ENCODE measurements around the gene FOS.
"Not testable (repeated sequence)": the region's sequence is repeated elsewhere in the genome, so short reads cannot be mapped to it uniquely, and the experiment has no call there.

Gene FOS

DNA sequence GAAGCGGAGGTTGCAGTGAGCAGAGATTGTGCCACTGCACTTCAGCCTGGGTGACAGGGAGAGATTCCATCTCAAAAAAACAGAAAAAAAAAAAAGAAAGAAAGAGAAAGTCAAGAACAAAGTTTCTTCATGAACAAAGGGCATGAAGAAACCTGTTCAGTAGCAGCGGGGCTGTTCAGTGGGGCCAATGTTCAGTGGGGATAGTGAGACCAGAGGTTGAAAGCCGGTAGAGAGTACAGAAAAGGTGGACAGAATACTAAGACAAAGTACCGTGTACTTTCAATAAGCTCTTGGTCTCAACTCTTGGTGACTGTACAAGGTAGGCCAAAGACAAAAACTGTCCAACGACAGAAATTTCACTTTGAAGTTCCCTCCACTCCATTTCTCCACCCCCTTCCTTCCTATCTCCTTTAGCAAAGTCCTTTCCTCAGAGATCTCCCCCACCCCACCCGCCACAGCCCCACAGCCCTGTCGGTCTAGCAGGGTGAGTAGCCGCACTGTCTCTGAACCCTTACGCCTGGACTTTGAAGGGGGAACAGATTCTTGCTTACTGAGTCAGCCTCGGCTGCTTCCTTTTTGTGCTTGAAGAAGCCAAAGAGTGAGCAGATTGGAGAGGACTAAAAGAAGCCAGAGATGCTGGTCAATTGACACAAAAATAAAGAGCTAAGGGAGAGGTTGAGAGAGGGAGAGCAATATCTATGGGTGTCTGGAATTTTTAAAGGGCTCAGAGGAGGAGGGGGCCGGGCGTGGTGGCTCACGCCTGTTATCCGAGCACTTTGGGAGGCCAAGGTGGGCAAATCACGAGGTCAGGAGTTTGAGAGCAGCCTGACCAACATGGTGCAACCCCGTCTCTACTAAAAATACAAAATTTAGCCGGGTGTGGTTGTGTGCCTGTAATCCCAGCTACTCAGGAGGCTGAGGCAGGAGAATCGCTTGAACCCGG lies 44.2 kb upstream of the FOS start:
- H3K4me3 ChIP-seq (ENCODE audit: control insufficient read depth, low read depth, low read length), result no peak overlapping the region
- TF ChIP-seq, protein P1, sequence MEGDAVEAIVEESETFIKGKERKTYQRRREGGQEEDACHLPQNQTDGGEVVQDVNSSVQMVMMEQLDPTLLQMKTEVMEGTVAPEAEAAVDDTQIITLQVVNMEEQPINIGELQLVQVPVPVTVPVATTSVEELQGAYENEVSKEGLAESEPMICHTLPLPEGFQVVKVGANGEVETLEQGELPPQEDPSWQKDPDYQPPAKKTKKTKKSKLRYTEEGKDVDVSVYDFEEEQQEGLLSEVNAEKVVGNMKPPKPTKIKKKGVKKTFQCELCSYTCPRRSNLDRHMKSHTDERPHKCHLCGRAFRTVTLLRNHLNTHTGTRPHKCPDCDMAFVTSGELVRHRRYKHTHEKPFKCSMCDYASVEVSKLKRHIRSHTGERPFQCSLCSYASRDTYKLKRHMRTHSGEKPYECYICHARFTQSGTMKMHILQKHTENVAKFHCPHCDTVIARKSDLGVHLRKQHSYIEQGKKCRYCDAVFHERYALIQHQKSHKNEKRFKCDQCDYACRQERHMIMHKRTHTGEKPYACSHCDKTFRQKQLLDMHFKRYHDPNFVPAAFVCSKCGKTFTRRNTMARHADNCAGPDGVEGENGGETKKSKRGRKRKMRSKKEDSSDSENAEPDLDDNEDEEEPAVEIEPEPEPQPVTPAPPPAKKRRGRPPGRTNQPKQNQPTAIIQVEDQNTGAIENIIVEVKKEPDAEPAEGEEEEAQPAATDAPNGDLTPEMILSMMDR (conservative IDR thresholded peaks at IDR 0.05; ENCODE audit: control insufficient read depth, insufficient read depth, low read depth, low read length), result no peak
- peak; percentile 59 for DNase-seq (ENCODE audit: low read depth)

DNA sequence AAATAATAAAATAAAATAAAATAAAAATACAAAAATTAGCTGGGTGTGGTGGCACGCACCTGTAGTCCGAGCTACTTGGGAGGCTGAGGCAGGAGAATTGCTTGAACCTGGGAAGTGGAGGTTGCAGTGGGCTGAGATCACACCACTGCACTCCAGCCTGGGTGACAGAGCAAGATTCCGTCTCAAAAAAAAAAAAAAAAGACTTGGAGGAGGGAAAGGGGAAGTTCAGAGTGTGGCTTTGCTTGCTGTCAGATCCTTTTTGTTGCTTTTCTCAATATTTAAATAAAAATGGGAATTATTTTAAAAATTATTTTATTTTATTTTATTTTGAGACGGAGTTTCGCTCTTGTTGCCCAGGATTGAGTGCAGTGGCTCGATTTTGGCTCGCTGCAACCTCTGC lies 43.4 kb upstream of the FOS start:
- DNase-seq (ENCODE audit: low read depth); H3K4me3 ChIP-seq (ENCODE audit: control insufficient read depth, low read depth, low read length): not testable (repeated sequence)

DNA sequence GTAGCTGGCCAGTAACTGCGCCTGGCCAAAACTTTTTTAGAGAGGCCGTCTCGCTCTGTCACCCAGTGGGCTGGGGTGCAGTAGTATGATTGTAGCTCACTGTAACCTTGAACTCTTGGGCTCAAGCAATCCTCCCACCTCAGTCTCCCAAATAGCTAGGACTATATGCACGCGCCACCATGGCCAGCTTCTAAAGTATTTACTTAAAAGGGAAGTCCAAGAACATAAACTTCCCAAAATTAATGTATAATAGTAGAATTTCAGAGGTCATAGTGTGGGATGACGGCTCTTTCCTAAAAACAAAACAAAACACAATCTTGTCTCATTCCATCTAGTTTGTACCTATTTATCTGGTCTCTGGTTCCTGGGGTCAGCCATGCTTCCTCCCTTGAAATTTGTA lies 42.2 kb upstream of the FOS start:
- H3K4me3 ChIP-seq (ENCODE audit: control insufficient read depth, low read depth, low read length), result no peak overlapping the region
- TF ChIP-seq, protein P1 (conservative IDR thresholded peaks at IDR 0.05; ENCODE audit: control insufficient read depth, insufficient read depth, low read depth, low read length), result no peak
- no peak for DNase-seq (ENCODE audit: low read depth)

DNA sequence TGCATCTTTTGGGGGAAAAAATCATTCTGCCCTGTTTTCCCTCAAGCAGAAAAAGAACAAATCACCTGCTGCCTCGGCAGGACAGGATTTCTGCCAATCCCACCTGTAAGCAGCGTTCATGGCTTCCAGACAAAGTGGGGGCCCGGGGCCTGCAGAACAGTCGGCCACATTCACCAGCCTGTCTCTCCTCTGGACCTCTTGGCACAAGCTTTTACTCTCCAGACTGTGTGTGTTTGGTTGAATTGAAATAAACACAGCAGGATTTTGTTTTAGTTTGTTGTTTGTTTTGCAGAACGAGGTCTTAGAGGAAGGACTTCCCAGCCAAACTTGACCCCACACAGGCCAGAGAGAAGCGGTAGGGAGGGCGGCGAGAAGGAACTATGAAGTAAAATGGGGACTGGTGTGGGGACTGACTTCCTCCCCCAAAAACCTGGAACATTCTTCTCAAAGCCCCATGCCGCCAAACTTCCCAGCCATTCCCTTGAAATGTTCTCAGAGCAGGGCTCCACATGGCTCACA lies 41.7 kb upstream of the FOS start:
- TF ChIP-seq, protein P1 (conservative IDR thresholded peaks at IDR 0.05; ENCODE audit: control insufficient read depth, insufficient read depth, low read depth, low read length), result no peak
- no peak overlapping the region for H3K4me3 ChIP-seq (ENCODE audit: control insufficient read depth, low read depth, low read length)
- no peak for DNase-seq (ENCODE audit: low read depth)

DNA sequence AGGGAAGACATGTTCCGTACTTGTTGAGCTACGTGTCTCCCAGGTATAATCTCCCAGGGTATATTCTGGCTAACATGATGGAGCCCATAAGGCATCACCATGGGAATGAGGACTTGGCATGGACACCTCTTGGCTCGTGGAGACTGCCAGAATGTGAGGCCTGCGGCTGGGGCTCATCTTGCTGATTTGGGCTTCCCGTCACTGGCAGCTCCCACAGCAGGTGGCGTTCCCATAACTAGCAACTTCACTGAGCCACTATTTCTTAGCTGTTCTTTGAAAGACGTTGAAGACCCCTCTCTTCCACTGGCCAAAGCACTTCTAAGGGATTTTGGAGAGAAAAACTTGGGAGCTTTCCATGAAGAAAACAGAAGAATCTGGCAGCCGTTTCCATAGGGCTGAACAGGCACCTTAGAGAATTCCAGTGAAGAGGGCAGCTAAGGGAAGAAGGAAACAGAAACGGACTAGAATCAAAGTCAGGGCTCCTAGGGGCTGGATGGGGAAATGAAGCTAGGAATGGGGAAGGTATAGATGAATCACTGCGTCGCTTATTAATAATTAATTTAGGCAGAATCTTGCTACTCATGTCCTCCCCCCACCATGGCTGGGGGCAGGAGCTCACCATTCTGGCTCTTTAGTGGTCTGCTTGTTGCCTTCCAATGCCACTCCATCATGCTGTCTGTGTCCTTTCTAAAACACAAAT lies 39.7 kb upstream of the FOS start:
- no peak for DNase-seq (ENCODE audit: low read depth)
- H3K4me3 ChIP-seq (ENCODE audit: control insufficient read depth, low read depth, low read length), result no peak overlapping the region
- TF ChIP-seq, protein P1 (conservative IDR thresholded peaks at IDR 0.05; ENCODE audit: control insufficient read depth, insufficient read depth, low read depth, low read length), result no peak

DNA sequence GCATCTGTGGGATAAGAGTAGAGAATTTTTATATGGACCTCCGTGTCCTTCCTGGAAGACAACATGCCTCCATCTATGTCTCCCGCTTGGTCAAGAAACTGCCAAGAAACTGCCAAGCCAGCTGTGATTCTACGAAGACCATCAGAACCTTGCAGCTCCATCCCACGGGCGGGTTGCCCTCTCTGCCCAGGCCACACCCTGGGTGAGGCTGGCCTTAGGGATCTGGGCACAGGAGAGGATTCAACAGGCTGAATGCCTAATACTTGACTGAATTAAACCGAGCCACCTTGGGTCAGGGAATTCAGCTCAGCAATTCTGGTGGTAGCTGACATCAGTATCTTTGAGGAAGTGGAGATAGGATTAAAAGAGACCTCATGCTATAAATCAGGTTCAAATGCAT lies 37.8 kb upstream of the FOS start:
- no peak for DNase-seq (ENCODE audit: low read depth)
- H3K4me3 ChIP-seq (ENCODE audit: control insufficient read depth, low read depth, low read length), result no peak overlapping the region
- TF ChIP-seq, protein P1 (conservative IDR thresholded peaks at IDR 0.05; ENCODE audit: control insufficient read depth, insufficient read depth, low read depth, low read length), result no peak

Data from fibroblast of mammary gland (primary cell).